Vagina (tissue), 2 donors: ENCODE measurements around the gene PIM1. TPM values are rescaled to one million over a fixed set of nuclear protein-coding genes. Genes with fewer than 3 reads are reported as not detected.

Source experiments
- DNase-seq, 2 donors: peaks; one replicate each; pipeline ENCODE4 v3.0.0-alpha.2; 2017; ENCODE audit errors: extremely low spot score in 2 of 2
- H3K27ac ChIP-seq: fragments of 200-600 bp; sonication (generic); one replicate; pipeline ENCODE4 v1.5.1; 2019
- H3K27me3 ChIP-seq: fragments of 200-600 bp; sonication (generic); one replicate; pipeline ENCODE4 v1.5.1; 2019
- H3K36me3 ChIP-seq, 2 donors: fragments of 200-600 bp; sonication (generic); one replicate each; pipeline ENCODE4 v1.5.1; 2017 to 2019
- H3K4me1 ChIP-seq: fragments of 200-600 bp; sonication (generic); one replicate; pipeline ENCODE4 v1.5.1; 2019
- H3K4me3 ChIP-seq, 2 donors: fragments of 200-600 bp; sonication (generic); 1 replicate in 1 of 2; 2 replicates in 1 of 2; pipeline ENCODE4 v1.5.1; 2016 to 2019
- H3K9me3 ChIP-seq: fragments of 200-600 bp; sonication (generic); one replicate; pipeline ENCODE4 v1.5.1; 2019
- POLR2A ChIP-seq, 2 donors: fragments of 450-650 bp; IDR thresholded peaks; one replicate each; pipeline ENCODE4 v1.6.1; 2017; ENCODE audit warnings: antibody characterized with exemption in 2 of 2, mild to moderate bottlenecking in 2 of 2, moderate library complexity in 2 of 2
- POLR2AphosphoS5 ChIP-seq, 2 donors: sonication (generic); formaldehyde crosslinking; IDR thresholded peaks; one replicate each; pipeline ENCODE4 v1.9.0; 2017; ENCODE audit warnings: antibody characterized with exemption in 2 of 2, mild to moderate bottlenecking in 2 of 2, low read depth in 1 of 2; ENCODE audit not compliant: insufficient read depth in 1 of 2
- intact Hi-C: fragments of 100-400 bp; cut with DNase I; formaldehyde crosslinking; loops from one replicate; pipeline ENCODE4 v1.15.1; 2023
- total RNA-seq: library from RNA; depleted of rRNA; stranded (reverse); fragments of >200 nt; gene quantifications from one replicate; pipeline ENCODE4 v1.2.3, GENCODE V29; 2016
- TF ChIP-seq, protein P1 (sequence below), 3 experiments: fragments of 450-650 bp in 2 of 3; fragments of 200-600 bp in 1 of 3; sonication (generic) in 1 of 3; IDR thresholded peaks; one replicate each; pipeline ENCODE4 v1.5.1; 2017 to 2019; ENCODE audit warnings: antibody characterized with exemption in 3 of 3, mild to moderate bottlenecking in 2 of 3, moderate library complexity in 2 of 3

The PIM1 gene
- total RNA-seq, 1 donor from 2014 or later, result 74.2 TPM

DNA sequence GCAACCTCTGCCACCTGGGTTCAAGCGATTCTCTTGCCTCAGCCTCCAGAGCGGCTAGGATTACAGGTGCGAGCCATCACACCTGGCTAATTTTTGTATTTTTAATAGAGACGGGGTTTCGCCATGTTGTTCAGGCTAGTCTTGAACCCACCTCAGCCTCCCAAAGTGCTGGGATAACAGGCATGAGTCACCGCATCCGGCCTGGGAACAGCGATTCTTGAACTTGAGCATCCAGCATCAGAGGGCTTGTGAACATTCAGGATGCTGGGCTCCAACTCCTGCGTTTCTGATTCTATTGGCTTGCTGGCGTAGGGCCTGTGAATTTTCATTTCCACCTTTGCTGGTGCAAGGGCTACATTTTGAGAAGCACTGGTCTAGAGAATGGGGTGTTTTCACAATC is 24.5 kb upstream of the PIM1 start:
- TF ChIP-seq POLR2AphosphoS5 (IDR thresholded peaks at IDR 0.05; ENCODE audit: insufficient read depth in 1 of 2, low read depth in 1 of 2) (no peak), POLR2A (IDR thresholded peaks at IDR 0.05) (no peak)
- TF ChIP-seq, protein P1, sequence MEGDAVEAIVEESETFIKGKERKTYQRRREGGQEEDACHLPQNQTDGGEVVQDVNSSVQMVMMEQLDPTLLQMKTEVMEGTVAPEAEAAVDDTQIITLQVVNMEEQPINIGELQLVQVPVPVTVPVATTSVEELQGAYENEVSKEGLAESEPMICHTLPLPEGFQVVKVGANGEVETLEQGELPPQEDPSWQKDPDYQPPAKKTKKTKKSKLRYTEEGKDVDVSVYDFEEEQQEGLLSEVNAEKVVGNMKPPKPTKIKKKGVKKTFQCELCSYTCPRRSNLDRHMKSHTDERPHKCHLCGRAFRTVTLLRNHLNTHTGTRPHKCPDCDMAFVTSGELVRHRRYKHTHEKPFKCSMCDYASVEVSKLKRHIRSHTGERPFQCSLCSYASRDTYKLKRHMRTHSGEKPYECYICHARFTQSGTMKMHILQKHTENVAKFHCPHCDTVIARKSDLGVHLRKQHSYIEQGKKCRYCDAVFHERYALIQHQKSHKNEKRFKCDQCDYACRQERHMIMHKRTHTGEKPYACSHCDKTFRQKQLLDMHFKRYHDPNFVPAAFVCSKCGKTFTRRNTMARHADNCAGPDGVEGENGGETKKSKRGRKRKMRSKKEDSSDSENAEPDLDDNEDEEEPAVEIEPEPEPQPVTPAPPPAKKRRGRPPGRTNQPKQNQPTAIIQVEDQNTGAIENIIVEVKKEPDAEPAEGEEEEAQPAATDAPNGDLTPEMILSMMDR (IDR thresholded peaks at IDR 0.05), result no peak
- no peak overlapping the region for H3K4me3 ChIP-seq
- H3K36me3 ChIP-seq, result no peaks in the 10 kb centered on the region
- no peaks in the 10 kb centered on the region for H3K4me1 ChIP-seq
- intact Hi-C loops, result no loop called here
- H3K27ac ChIP-seq, result peak overlapping the region; percentile 56
- no peaks in the 10 kb centered on the region for H3K27me3 ChIP-seq
- no peak for DNase-seq
- H3K9me3 ChIP-seq, result no peaks in the 10 kb centered on the region

DNA sequence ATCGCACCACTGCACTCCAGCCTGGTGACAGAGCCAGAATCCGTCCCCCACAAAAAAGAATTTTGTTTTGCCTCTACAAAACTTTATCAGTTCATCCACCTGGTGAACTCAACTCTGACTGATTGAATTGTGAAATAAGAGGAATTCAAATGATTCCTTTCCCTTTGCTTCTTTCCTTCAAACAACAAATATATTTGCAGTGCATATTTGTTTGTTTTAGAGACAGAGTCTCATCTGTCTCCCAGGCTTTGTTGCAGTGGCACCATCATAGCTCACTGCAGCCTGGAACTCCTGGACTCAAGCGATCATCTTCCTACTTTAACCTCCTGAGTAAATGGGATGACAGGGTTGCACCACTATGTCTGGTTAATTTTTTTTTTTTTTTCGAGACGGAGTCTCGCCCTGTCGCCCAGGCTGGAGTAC is 23.2 kb upstream of the PIM1 start:
- Histone ChIP-seq H3K9me3 (no peaks in the 10 kb centered on the region), H3K4me1 (no peaks in the 10 kb centered on the region), H3K4me3 (no peak overlapping the region), H3K27me3 (no peaks in the 10 kb centered on the region), H3K27ac (no peak overlapping the region), H3K36me3 (no peaks in the 10 kb centered on the region)
- TF ChIP-seq, protein P1 (IDR thresholded peaks at IDR 0.05), result no peak
- no peak for TF ChIP-seq POLR2AphosphoS5 (IDR thresholded peaks at IDR 0.05; ENCODE audit: insufficient read depth in 1 of 2, low read depth in 1 of 2)
- no peak for TF ChIP-seq POLR2A (IDR thresholded peaks at IDR 0.05)
- DNase-seq, result no peak
- intact Hi-C loops, result no loop called here

- H3K27ac ChIP-seq, result no peak overlapping the region
- H3K4me3 ChIP-seq, result no peak overlapping the region
- H3K27me3 ChIP-seq, result no peaks in the 10 kb centered on the region
- intact Hi-C loops, result no loop called here
- H3K9me3 ChIP-seq, result no peaks in the 10 kb centered on the region
- no peaks in the 10 kb centered on the region for H3K36me3 ChIP-seq
- TF ChIP-seq POLR2AphosphoS5 (IDR thresholded peaks at IDR 0.05; ENCODE audit: insufficient read depth in 1 of 2, low read depth in 1 of 2) (no peak), POLR2A (IDR thresholded peaks at IDR 0.05) (no peak)
- TF ChIP-seq, protein P1 (IDR thresholded peaks at IDR 0.05), result no peak
- no peak for DNase-seq
- H3K4me1 ChIP-seq, result no peaks in the 10 kb centered on the region
These were observed 20.2 kb upstream of the PIM1 start for GRCh38 chr6:37149745-37150144.

DNA sequence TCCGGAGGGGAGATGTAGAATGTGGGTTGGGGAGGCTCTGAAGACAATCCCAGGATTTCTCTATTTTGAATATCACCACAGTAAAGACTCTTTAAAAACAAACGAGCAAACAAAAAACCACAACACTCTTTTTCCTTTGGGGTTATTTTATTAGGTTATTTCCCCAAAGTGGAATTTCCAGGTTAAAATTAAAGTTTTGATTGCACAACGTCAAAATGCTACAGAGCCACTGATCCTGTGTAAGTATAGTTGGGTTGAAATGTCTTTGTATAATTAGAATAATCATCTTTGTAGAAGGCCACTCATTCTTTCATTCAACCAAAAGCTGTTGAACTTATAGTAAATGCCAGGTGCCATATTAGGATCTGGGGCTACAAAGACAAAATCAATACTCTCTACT is 19.6 kb upstream of the PIM1 start:
- Histone ChIP-seq H3K27ac (no peak overlapping the region), H3K27me3 (no peaks in the 10 kb centered on the region), H3K9me3 (no peaks in the 10 kb centered on the region), H3K36me3 (no peaks in the 10 kb centered on the region), H3K4me1 (no peaks in the 10 kb centered on the region), H3K4me3 (no peak overlapping the region)
- TF ChIP-seq, protein P1 (IDR thresholded peaks at IDR 0.05), result no peak
- TF ChIP-seq POLR2A (IDR thresholded peaks at IDR 0.05), result no peak
- TF ChIP-seq POLR2AphosphoS5 (IDR thresholded peaks at IDR 0.05; ENCODE audit: insufficient read depth in 1 of 2, low read depth in 1 of 2), result no peak
- intact Hi-C loops, result no loop called here
- no peak for DNase-seq

GRCh38 chr6:37155394-37156312 is 14.3 kb upstream of the PIM1 start:
- DNase-seq, result no peak
- intact Hi-C loops, result no loop called here
- Histone ChIP-seq H3K36me3 (no peaks in the 10 kb centered on the region), H3K27ac (no peak overlapping the region), H3K27me3 (no peaks in the 10 kb centered on the region), H3K9me3 (no peaks in the 10 kb centered on the region), H3K4me1 (peaks cover 3% of the 10 kb centered on the region), H3K4me3 (no peak overlapping the region)
- TF ChIP-seq, protein P1 (IDR thresholded peaks at IDR 0.05), result no peak
- TF ChIP-seq POLR2A (IDR thresholded peaks at IDR 0.05) (no peak), POLR2AphosphoS5 (IDR thresholded peaks at IDR 0.05; ENCODE audit: insufficient read depth in 1 of 2, low read depth in 1 of 2) (no peak)
